ENCODE measurements around the gene CD300LF. TPM values are rescaled to one million over a fixed set of nuclear protein-coding genes. Genes with fewer than 3 reads are reported as not detected.

CD300LF gene
- 167 TPM for total RNA-seq (2013)
- polyA plus RNA-seq = 100 to 1,000 TPM; 112 to 184 (median 175) TPM
- 73.7 and 106 TPM in 2 replicates for polyA minus RNA-seq
- total RNA-seq = 7.8 to 119 (median 90.0) reads per million in 11 experiments

DNA sequence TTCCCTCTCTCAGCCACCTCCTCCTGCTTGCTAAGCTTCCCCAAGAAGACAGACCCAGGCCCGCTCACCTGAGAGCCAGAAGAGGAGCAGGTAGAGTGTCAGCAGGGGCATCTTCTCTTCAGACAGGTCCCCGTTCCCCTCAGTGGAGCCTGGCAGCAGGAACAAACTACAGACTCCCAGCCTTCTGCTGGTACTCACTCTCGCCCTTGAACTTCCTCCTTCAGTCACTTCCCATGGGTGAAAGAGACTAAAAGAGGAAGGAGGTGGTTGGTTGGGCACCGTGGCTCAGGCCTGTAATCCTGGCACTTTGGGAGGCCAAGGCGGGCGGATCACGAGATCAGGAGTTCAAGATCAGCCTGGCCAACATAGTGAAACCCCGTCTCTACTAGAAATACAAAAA is at the start of gene CD300LF:
Gene CD300LF, minus strand, starts transcription at position 168 of the 400 bp plus-strand sequence. Its CDS starts 57 bp downstream, at position 111.
- H3K9ac ChIP-seq (ENCODE audit: insufficient read depth, low read length, poor library complexity, severe bottlenecking) = peak within 1 kb of the TSS; percentile 86
- peak; percentile 87 to 90 (median 90) for DNase-seq
- peaks cover 0 to 2% (median 0%) of the 10 kb centered on the region in 7 donors for H3K9me3 Mint-ChIP-seq
- no CpG with 5 or more reads among the region's 8 CpGs for WGBS (ENCODE audit: insufficient coverage)
- peak within 1 kb of the TSS; percentile 94 for H3K4me2 ChIP-seq (replicated peaks; ENCODE audit: extremely low read depth, low read length, poor library complexity, severe bottlenecking)
- intact Hi-C loops (cut with micrococcal nuclease) = loop anchor here (2.0 to 5.0 kb wide), 3 partner anchors 22 to 40 kb away; no protein-coding TSS in a partner anchor
- H2AFZ ChIP-seq (ENCODE audit: insufficient read depth, low read depth, low read length, poor library complexity, severe bottlenecking) = peak within 1 kb of the TSS; percentile 74
- peak within 1 kb of the TSS; percentile 83 to 90 for H3K27ac ChIP-seq (ENCODE audit: low read depth in 1 of 2, low read length in 2 of 2)
- peaks cover 0 to 2% of the 10 kb centered on the region in 2 donors for H3K36me3 ChIP-seq (replicated peaks in 1 of 2; ENCODE audit: control insufficient read depth in 1 of 2, insufficient read depth in 2 of 2, low read length in 2 of 2)
- H3K27ac Mint-ChIP-seq = peak within 1 kb of the TSS; percentile 97 to 99 (median 98)
- no peaks in the 10 kb centered on the region for H3K9me3 ChIP-seq (replicated peaks in 1 of 2; ENCODE audit: control insufficient read depth in 1 of 2, insufficient read depth in 1 of 2, low read length in 2 of 2)
- TF ChIP-seq, protein P1, sequence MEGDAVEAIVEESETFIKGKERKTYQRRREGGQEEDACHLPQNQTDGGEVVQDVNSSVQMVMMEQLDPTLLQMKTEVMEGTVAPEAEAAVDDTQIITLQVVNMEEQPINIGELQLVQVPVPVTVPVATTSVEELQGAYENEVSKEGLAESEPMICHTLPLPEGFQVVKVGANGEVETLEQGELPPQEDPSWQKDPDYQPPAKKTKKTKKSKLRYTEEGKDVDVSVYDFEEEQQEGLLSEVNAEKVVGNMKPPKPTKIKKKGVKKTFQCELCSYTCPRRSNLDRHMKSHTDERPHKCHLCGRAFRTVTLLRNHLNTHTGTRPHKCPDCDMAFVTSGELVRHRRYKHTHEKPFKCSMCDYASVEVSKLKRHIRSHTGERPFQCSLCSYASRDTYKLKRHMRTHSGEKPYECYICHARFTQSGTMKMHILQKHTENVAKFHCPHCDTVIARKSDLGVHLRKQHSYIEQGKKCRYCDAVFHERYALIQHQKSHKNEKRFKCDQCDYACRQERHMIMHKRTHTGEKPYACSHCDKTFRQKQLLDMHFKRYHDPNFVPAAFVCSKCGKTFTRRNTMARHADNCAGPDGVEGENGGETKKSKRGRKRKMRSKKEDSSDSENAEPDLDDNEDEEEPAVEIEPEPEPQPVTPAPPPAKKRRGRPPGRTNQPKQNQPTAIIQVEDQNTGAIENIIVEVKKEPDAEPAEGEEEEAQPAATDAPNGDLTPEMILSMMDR (IDR thresholded peaks at IDR 0.05) = no peak
- H3K36me3 Mint-ChIP-seq = peaks cover 13 to 19% of the 10 kb centered on the region in 2 donors
- H3K79me2 ChIP-seq (ENCODE audit: insufficient read depth, low read length) = peaks cover 50% of the 10 kb centered on the region
- H3K4me3 ChIP-seq (replicated peaks in 1 of 3; ENCODE audit: low read depth in 2 of 3, low read length in 3 of 3) = peak within 1 kb of the TSS; percentile 65 to 95 (median 95)
- H3K4me1 ChIP-seq (ENCODE audit: control insufficient read depth in 1 of 2, insufficient read depth in 2 of 2, low read length in 2 of 2) = peaks cover 35 to 61% of the 10 kb centered on the region in 2 donors
- H3K27me3 Mint-ChIP-seq (ENCODE audit: low read depth in 3 of 3) = peaks cover 1 to 6% (median 3%) of the 10 kb centered on the region in 3 donors
- peaks cover 55% of the 10 kb centered on the region for H3K4me1 Mint-ChIP-seq
- H4K20me1 ChIP-seq (ENCODE audit: insufficient read depth, low read length) = peaks cover 35% of the 10 kb centered on the region
- peak within 1 kb of the TSS; percentile 96 to 100 for H3K4me3 Mint-ChIP-seq
- no peaks in the 10 kb centered on the region for H3K27me3 ChIP-seq (ENCODE audit: control insufficient read depth in 2 of 2, insufficient read depth in 2 of 2, low read length in 2 of 2)

DNA sequence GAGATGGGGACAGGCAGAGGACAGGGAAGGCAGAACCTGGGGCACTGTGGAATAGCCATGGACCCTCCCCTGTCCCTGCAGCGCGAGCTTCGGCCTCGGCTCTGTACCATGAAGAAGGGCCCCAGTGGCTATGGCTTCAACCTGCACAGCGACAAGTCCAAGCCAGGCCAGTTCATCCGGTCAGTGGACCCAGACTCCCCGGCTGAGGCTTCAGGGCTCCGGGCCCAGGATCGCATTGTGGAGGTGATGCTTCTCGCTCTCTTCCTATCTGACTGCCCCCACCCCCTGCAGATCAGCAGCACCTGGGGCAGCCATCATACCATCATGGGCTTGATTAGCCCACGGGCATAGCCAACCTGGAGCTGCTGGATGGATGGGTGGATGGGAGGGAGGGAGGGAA is 49.2 kb upstream of the CD300LF start:
- Histone ChIP-seq H3K4me3 (replicated peaks in 1 of 3; ENCODE audit: low read depth in 2 of 3, low read length in 3 of 3) (no peak overlapping the region), H4K20me1 (ENCODE audit: insufficient read depth, low read length) (peaks cover 97% of the 10 kb centered on the region), H3K36me3 (replicated peaks in 1 of 2; ENCODE audit: control insufficient read depth in 1 of 2, insufficient read depth in 2 of 2, low read length in 2 of 2) (peaks cover 21 to 51% of the 10 kb centered on the region in 2 donors), H3K27ac (ENCODE audit: low read depth in 1 of 2, low read length in 2 of 2) (no peak overlapping the region), H2AFZ (ENCODE audit: insufficient read depth, low read depth, low read length, poor library complexity, severe bottlenecking) (no peak overlapping the region), H3K4me1 (ENCODE audit: control insufficient read depth in 1 of 2, insufficient read depth in 2 of 2, low read length in 2 of 2) (peaks cover 34 to 44% of the 10 kb centered on the region in 2 donors), H3K79me2 (ENCODE audit: insufficient read depth, low read length) (peaks cover 86% of the 10 kb centered on the region), H3K9me3 (replicated peaks in 1 of 2; ENCODE audit: control insufficient read depth in 1 of 2, insufficient read depth in 1 of 2, low read length in 2 of 2) (no peaks in the 10 kb centered on the region), H3K27me3 (ENCODE audit: control insufficient read depth in 2 of 2, insufficient read depth in 2 of 2, low read length in 2 of 2) (no peaks in the 10 kb centered on the region), H3K4me2 (replicated peaks; ENCODE audit: extremely low read depth, low read length, poor library complexity, severe bottlenecking) (no peak overlapping the region), H3K9ac (ENCODE audit: insufficient read depth, low read length, poor library complexity, severe bottlenecking) (no peak overlapping the region)
- H3K27ac Mint-ChIP-seq = no peak overlapping the region
- H3K36me3 Mint-ChIP-seq = peaks cover 28 to 52% of the 10 kb centered on the region in 2 donors
- DNase-seq = no peak
- peaks cover 0 to 2% (median 0%) of the 10 kb centered on the region in 7 donors for H3K9me3 Mint-ChIP-seq
- TF ChIP-seq, protein P1 (IDR thresholded peaks at IDR 0.05) = no peak
- no peak overlapping the region for H3K4me3 Mint-ChIP-seq
- intact Hi-C loops (cut with micrococcal nuclease) = no loop called here
- peaks cover 47% of the 10 kb centered on the region for H3K4me1 Mint-ChIP-seq
- 98% methylated on average over 6 of the region's 11 CpGs for WGBS (ENCODE audit: insufficient coverage)
- H3K27me3 Mint-ChIP-seq (ENCODE audit: low read depth in 3 of 3) = peaks cover 0 to 2% (median 1%) of the 10 kb centered on the region in 3 donors

All from CD14-positive monocyte (primary cell).